Measurements from ENCODE around the gene DVL2.

GRCh38 chr17:7211491-7212273 is 22.6 kb downstream of the DVL2 start:
- TF ChIP-seq REST (IDR thresholded peaks at IDR 0.05; ENCODE audit: borderline replicate concordance), result no peak
- TF ChIP-seq POLR2AphosphoS5 (IDR thresholded peaks at IDR 0.05), result no peak
- TF ChIP-seq SMC3 (conservative IDR thresholded peaks at IDR 0.05; ENCODE audit: poor library complexity), result no peak
- TF ChIP-seq CTCF (IDR thresholded peaks at IDR 0.05; ENCODE audit: poor library complexity, severe bottlenecking), result no peak
- TF ChIP-seq RAD21 (conservative IDR thresholded peaks at IDR 0.05), result no peak
- TF ChIP-seq TAF1 (IDR thresholded peaks at IDR 0.05; ENCODE audit: low read depth), result no peak
- no peak for TF ChIP-seq EP300 (conservative IDR thresholded peaks at IDR 0.05; ENCODE audit: poor library complexity, severe bottlenecking)
- TF ChIP-seq EZH2 (IDR thresholded peaks at IDR 0.05; ENCODE audit: borderline replicate concordance, insufficient read depth, low read length, poor library complexity, severe bottlenecking), result no peak
- TF ChIP-seq MXI1 (conservative IDR thresholded peaks at IDR 0.05; ENCODE audit: poor library complexity, severe bottlenecking), result no peak
